KMS-11 (cell line): Measurements from ENCODE around the gene ZNF414.

Source experiments
- H2AFZ ChIP-seq: fragments of 200-600 bp; sonication (generic); 2 replicates; pipeline ENCODE4 v1.6.1; 2016; ENCODE audit warnings: antibody characterized with exemption, mixed run types, low read depth
- H3K27ac ChIP-seq: fragments of 200-600 bp; sonication (generic); 2 replicates; pipeline ENCODE4 v1.6.1; 2016; ENCODE audit warnings: mild to moderate bottlenecking, mixed run types
- H3K27me3 ChIP-seq: fragments of 200-600 bp; sonication (generic); 2 replicates; pipeline ENCODE4 v1.6.1; 2017; ENCODE audit warnings: mild to moderate bottlenecking, low read depth, mixed run types, moderate library complexity; ENCODE audit not compliant: insufficient read depth
- H3K36me3 ChIP-seq: fragments of 200-600 bp; sonication (generic); 2 replicates; pipeline ENCODE4 v1.6.1; 2017; ENCODE audit warnings: mild to moderate bottlenecking, mixed run types; ENCODE audit not compliant: insufficient read depth
- H3K4me1 ChIP-seq: fragments of 200-600 bp; sonication (generic); 2 replicates; pipeline ENCODE4 v1.6.1; 2016; ENCODE audit warnings: mild to moderate bottlenecking, low read depth, mixed run types; ENCODE audit not compliant: poor library complexity, severe bottlenecking
- H3K4me2 ChIP-seq: fragments of 200-600 bp; sonication (generic); 2 replicates; pipeline ENCODE4 v1.7.0; 2016; ENCODE audit warnings: mild to moderate bottlenecking, mixed run types
- H3K4me3 ChIP-seq: fragments of 200-600 bp; sonication (generic); IDR thresholded peaks from 2 replicates; pipeline ENCODE4 v1.6.1; 2017; ENCODE audit warnings: low read depth, low read length, mixed read lengths; ENCODE audit not compliant: insufficient read depth
- H3K79me2 ChIP-seq: fragments of 200-600 bp; sonication (generic); 2 replicates; pipeline ENCODE4 v1.6.1; 2016; ENCODE audit warnings: low read depth, mixed run types; ENCODE audit not compliant: insufficient read depth
- H3K9ac ChIP-seq: fragments of 200-600 bp; sonication (generic); 2 replicates; pipeline ENCODE4 v1.6.1; 2016; ENCODE audit warnings: mild to moderate bottlenecking, mixed run types
- H4K20me1 ChIP-seq: fragments of 200-600 bp; sonication (generic); 2 replicates; pipeline ENCODE4 v1.6.1; 2016; ENCODE audit warnings: mild to moderate bottlenecking, mixed run types; ENCODE audit not compliant: insufficient read depth
- TF ChIP-seq, protein P1 (sequence below): fragments of 200-600 bp; sonication (generic); conservative IDR thresholded peaks from 2 replicates; pipeline ENCODE4 v1.6.1; 2017; ENCODE audit warnings: low read depth, mild to moderate bottlenecking, antibody characterized with exemption, low read length, moderate library complexity, mixed read lengths

The ZNF414 gene

GRCh38 chr19:8505680-8506401, 8.1 kb downstream of the ZNF414 start:
- Histone ChIP-seq H3K4me1 (peaks cover 8% of the 10 kb centered on the region), H3K36me3 (no peaks in the 10 kb centered on the region), H3K9ac (peak overlapping the region; percentile 66), H3K27ac (no peak overlapping the region), H3K4me3 (no peak overlapping the region), H3K27me3 (no peaks in the 10 kb centered on the region), H4K20me1 (no peaks in the 10 kb centered on the region), H2AFZ (peak overlapping the region; percentile 86), H3K4me2 (peak overlapping the region; percentile 48), H3K79me2 (no peaks in the 10 kb centered on the region)
- TF ChIP-seq, protein P1, sequence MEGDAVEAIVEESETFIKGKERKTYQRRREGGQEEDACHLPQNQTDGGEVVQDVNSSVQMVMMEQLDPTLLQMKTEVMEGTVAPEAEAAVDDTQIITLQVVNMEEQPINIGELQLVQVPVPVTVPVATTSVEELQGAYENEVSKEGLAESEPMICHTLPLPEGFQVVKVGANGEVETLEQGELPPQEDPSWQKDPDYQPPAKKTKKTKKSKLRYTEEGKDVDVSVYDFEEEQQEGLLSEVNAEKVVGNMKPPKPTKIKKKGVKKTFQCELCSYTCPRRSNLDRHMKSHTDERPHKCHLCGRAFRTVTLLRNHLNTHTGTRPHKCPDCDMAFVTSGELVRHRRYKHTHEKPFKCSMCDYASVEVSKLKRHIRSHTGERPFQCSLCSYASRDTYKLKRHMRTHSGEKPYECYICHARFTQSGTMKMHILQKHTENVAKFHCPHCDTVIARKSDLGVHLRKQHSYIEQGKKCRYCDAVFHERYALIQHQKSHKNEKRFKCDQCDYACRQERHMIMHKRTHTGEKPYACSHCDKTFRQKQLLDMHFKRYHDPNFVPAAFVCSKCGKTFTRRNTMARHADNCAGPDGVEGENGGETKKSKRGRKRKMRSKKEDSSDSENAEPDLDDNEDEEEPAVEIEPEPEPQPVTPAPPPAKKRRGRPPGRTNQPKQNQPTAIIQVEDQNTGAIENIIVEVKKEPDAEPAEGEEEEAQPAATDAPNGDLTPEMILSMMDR = peak; percentile 81

- Histone ChIP-seq H4K20me1 (no peaks in the 10 kb centered on the region), H3K4me1 (peaks cover 8% of the 10 kb centered on the region), H3K4me3 (no peak overlapping the region), H3K79me2 (no peaks in the 10 kb centered on the region), H3K4me2 (no peak overlapping the region), H3K27me3 (no peaks in the 10 kb centered on the region; the same call in 1 of the 2 replicates), H3K27ac (no peak overlapping the region), H3K9ac (no peak overlapping the region), H2AFZ (no peak overlapping the region), H3K36me3 (no peaks in the 10 kb centered on the region)
- TF ChIP-seq, protein P1 = no peak
Measured at GRCh38 chr19:8504919-8505318, 9.0 kb downstream of the ZNF414 start.

GRCh38 chr19:8504171-8504570, 9.8 kb downstream of the ZNF414 start:
- TF ChIP-seq, protein P1 = no peak
- Histone ChIP-seq H3K27me3 (no peaks in the 10 kb centered on the region; the same call in 1 of the 2 replicates), H3K9ac (no peak overlapping the region)

GRCh38 chr19:8503510-8503909, 10.5 kb downstream of the ZNF414 start:
- Histone ChIP-seq H4K20me1 (no peaks in the 10 kb centered on the region), H2AFZ (no peak overlapping the region), H3K4me3 (no peak overlapping the region), H3K36me3 (no peaks in the 10 kb centered on the region), H3K27ac (no peak overlapping the region), H3K79me2 (no peaks in the 10 kb centered on the region), H3K4me2 (no peak overlapping the region), H3K27me3 (no peaks in the 10 kb centered on the region; the same call in 1 of the 2 replicates), H3K4me1 (peaks cover 8% of the 10 kb centered on the region), H3K9ac (no peak overlapping the region)
- TF ChIP-seq, protein P1 = no peak

More at GRCh38 chr19:8504171-8504570, 9.8 kb downstream of the ZNF414 start:
- no peak overlapping the region for H3K4me2 ChIP-seq
- H3K4me3 ChIP-seq = no peak overlapping the region
- peaks cover 8% of the 10 kb centered on the region for H3K4me1 ChIP-seq
- no peak overlapping the region for H2AFZ ChIP-seq
- no peaks in the 10 kb centered on the region for H3K79me2 ChIP-seq
- H3K27ac ChIP-seq = no peak overlapping the region
- no peaks in the 10 kb centered on the region for H3K36me3 ChIP-seq
- H4K20me1 ChIP-seq = no peaks in the 10 kb centered on the region
